ENCODE data around the gene ASIC3. TPM values are rescaled to one million over a fixed set of nuclear protein-coding genes. Genes with fewer than 3 reads are reported as not detected.
"Not testable (repeated sequence)": the region's sequence is repeated elsewhere in the genome, so short reads cannot be mapped to it uniquely, and the experiment has no call there.

The ASIC3 gene
- total and polyA plus RNA-seq, 2 experiments from 2014 or later: 2.1 to 4.5 TPM

GRCh38 chr7:151010037-151010306 lies 38.4 kb upstream of the ASIC3 start:
- Histone ChIP-seq H3K4me3 (no peak overlapping the region), H3K4me2 (peak overlapping the region; percentile 70), H4K20me1 (ENCODE audit: insufficient read depth, poor library complexity, severe bottlenecking) (no peaks in the 10 kb centered on the region), H3K27ac (no peak overlapping the region), H2AFZ (no peak overlapping the region), H3K36me3 (replicated peaks; ENCODE audit: insufficient read depth, low read depth) (no peaks in the 10 kb centered on the region), H3K79me2 (no peaks in the 10 kb centered on the region), H3K9me3 (ENCODE audit: low read depth) (no peaks in the 10 kb centered on the region), H3K9me2 (replicated peaks; ENCODE audit: insufficient read depth) (no peaks in the 10 kb centered on the region), H3K4me1 (ENCODE audit: insufficient read depth) (peaks cover 33% of the 10 kb centered on the region), H3K27me3 (no peaks in the 10 kb centered on the region)
- WGBS (ENCODE audit: low lambda C conversion rate, missing lambda C conversion rate): 37% methylated on average over 6 of the region's 7 CpGs
- no peak for TF ChIP-seq EZH2 (IDR thresholded peaks at IDR 0.05; ENCODE audit: borderline replicate concordance)
- no peak for DNase-seq (ENCODE audit: low spot score)

GRCh38 chr7:151010307-151011096 lies 37.8 kb upstream of the ASIC3 start:
- H3K4me3 ChIP-seq: no peak overlapping the region
- H3K9me3 ChIP-seq (ENCODE audit: low read depth): no peaks in the 10 kb centered on the region
- H3K79me2 ChIP-seq: no peaks in the 10 kb centered on the region
- peaks cover 33% of the 10 kb centered on the region for H3K4me1 ChIP-seq (ENCODE audit: insufficient read depth)
- H3K27ac ChIP-seq: peak overlapping the region; percentile 51
- H3K4me2 ChIP-seq: peak overlapping the region; percentile 70
- H3K27me3 ChIP-seq: no peaks in the 10 kb centered on the region
- H2AFZ ChIP-seq: peak overlapping the region; percentile 23
- TF ChIP-seq EZH2 (IDR thresholded peaks at IDR 0.05; ENCODE audit: borderline replicate concordance) (no peak), EZH2phosphoT487 (IDR thresholded peaks at IDR 0.05; ENCODE audit: low read depth, severe bottlenecking, unreplicated experiment) (no peak)
- TF ChIP-seq, protein P1, sequence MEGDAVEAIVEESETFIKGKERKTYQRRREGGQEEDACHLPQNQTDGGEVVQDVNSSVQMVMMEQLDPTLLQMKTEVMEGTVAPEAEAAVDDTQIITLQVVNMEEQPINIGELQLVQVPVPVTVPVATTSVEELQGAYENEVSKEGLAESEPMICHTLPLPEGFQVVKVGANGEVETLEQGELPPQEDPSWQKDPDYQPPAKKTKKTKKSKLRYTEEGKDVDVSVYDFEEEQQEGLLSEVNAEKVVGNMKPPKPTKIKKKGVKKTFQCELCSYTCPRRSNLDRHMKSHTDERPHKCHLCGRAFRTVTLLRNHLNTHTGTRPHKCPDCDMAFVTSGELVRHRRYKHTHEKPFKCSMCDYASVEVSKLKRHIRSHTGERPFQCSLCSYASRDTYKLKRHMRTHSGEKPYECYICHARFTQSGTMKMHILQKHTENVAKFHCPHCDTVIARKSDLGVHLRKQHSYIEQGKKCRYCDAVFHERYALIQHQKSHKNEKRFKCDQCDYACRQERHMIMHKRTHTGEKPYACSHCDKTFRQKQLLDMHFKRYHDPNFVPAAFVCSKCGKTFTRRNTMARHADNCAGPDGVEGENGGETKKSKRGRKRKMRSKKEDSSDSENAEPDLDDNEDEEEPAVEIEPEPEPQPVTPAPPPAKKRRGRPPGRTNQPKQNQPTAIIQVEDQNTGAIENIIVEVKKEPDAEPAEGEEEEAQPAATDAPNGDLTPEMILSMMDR (IDR thresholded peaks at IDR 0.05; ENCODE audit: poor library complexity): no peak
- no peaks in the 10 kb centered on the region for H4K20me1 ChIP-seq (ENCODE audit: insufficient read depth, poor library complexity, severe bottlenecking)
- H3K36me3 ChIP-seq (replicated peaks; ENCODE audit: insufficient read depth, low read depth): no peaks in the 10 kb centered on the region
- 43% methylated on average over 18 of the region's 18 CpGs for WGBS (ENCODE audit: low lambda C conversion rate, missing lambda C conversion rate)
- DNase-seq (ENCODE audit: low spot score): peak; percentile 72
- no peaks in the 10 kb centered on the region for H3K9me2 ChIP-seq (replicated peaks; ENCODE audit: insufficient read depth)

GRCh38 chr7:151011097-151011409 lies 37.3 kb upstream of the ASIC3 start:
- no peaks in the 10 kb centered on the region for H4K20me1 ChIP-seq (ENCODE audit: insufficient read depth, poor library complexity, severe bottlenecking)
- 45% methylated on average over 1 of the region's 1 CpG for WGBS (ENCODE audit: low lambda C conversion rate, missing lambda C conversion rate)
- H3K9me3 ChIP-seq (ENCODE audit: low read depth): no peaks in the 10 kb centered on the region
- H3K27me3 ChIP-seq: no peaks in the 10 kb centered on the region
- H3K36me3 ChIP-seq (replicated peaks; ENCODE audit: insufficient read depth, low read depth): no peaks in the 10 kb centered on the region
- no peak for TF ChIP-seq EZH2phosphoT487 (IDR thresholded peaks at IDR 0.05; ENCODE audit: low read depth, severe bottlenecking, unreplicated experiment)
- TF ChIP-seq, protein P1 (IDR thresholded peaks at IDR 0.05; ENCODE audit: poor library complexity): no peak
- no peak for TF ChIP-seq EZH2 (IDR thresholded peaks at IDR 0.05; ENCODE audit: borderline replicate concordance)
- peak overlapping the region; percentile 70 for H3K4me2 ChIP-seq
- H3K9me2 ChIP-seq (replicated peaks; ENCODE audit: insufficient read depth): no peaks in the 10 kb centered on the region
- H3K79me2 ChIP-seq: no peaks in the 10 kb centered on the region
- no peak overlapping the region for H2AFZ ChIP-seq
- no peak overlapping the region for H3K4me3 ChIP-seq
- peak overlapping the region; percentile 51 for H3K27ac ChIP-seq
- DNase-seq (ENCODE audit: low spot score): no peak
- peaks cover 33% of the 10 kb centered on the region for H3K4me1 ChIP-seq (ENCODE audit: insufficient read depth)

DNA sequence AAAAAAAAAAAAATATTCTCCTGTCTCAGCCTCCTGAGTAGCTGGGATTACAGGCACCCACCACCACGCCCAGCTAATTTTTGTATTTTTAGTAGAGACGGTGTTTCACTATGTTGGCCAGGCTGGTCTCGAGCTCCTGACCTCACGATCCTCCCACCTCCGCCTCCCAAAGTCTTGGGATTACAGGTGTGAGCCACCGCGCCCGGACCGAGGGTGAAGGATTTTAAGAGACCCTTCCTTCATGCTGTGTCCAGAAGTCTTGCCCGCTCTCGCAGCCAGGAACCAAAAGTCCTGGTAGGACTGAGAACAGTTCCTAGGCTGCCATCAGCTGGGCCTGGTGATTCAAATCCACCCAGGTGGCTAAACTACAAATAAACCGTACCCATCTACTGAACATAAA lies 36.7 kb upstream of the ASIC3 start:
- not testable (repeated sequence) for H3K9me2 ChIP-seq (replicated peaks; ENCODE audit: insufficient read depth); H3K79me2 ChIP-seq; DNase-seq (ENCODE audit: low spot score); H3K4me3 ChIP-seq; H3K27me3 ChIP-seq; H4K20me1 ChIP-seq (ENCODE audit: insufficient read depth, poor library complexity, severe bottlenecking); H2AFZ ChIP-seq; H3K9me3 ChIP-seq (ENCODE audit: low read depth); H3K36me3 ChIP-seq (replicated peaks; ENCODE audit: insufficient read depth, low read depth)
- 87% methylated on average over 12 of the region's 12 CpGs for WGBS (ENCODE audit: low lambda C conversion rate, missing lambda C conversion rate)
- peak overlapping the region; percentile 70 for H3K4me2 ChIP-seq
- H3K27ac ChIP-seq: peak overlapping the region; percentile 50
- peaks cover 33% of the 10 kb centered on the region for H3K4me1 ChIP-seq (ENCODE audit: insufficient read depth)
